ENCODE measurements around the gene SLC39A11.

The SLC39A11 gene

DNA sequence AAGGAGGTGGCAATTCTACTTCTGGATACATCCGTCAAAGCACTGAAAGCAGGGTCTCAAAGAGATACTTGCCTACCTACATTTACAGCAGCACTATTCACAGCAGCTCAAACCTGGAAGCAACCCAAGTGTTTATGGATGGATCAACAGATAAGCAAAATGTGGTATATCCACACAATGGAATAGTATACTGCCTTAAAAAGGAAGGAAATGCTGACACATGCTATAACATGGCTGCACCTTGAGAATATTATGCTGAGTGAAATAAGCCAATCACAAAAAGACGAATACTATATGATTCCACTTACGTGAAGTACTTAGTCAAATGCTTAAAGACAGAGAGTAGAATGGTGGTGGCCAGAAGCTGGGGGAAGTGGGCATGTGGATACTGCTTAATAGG, 336.2 kb downstream of the SLC39A11 start:
- TF ChIP-seq, protein P1, sequence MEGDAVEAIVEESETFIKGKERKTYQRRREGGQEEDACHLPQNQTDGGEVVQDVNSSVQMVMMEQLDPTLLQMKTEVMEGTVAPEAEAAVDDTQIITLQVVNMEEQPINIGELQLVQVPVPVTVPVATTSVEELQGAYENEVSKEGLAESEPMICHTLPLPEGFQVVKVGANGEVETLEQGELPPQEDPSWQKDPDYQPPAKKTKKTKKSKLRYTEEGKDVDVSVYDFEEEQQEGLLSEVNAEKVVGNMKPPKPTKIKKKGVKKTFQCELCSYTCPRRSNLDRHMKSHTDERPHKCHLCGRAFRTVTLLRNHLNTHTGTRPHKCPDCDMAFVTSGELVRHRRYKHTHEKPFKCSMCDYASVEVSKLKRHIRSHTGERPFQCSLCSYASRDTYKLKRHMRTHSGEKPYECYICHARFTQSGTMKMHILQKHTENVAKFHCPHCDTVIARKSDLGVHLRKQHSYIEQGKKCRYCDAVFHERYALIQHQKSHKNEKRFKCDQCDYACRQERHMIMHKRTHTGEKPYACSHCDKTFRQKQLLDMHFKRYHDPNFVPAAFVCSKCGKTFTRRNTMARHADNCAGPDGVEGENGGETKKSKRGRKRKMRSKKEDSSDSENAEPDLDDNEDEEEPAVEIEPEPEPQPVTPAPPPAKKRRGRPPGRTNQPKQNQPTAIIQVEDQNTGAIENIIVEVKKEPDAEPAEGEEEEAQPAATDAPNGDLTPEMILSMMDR (IDR thresholded peaks at IDR 0.05; ENCODE audit: low read depth, low read length), result no peak
- Histone ChIP-seq H3K27ac (no peak overlapping the region), H3K4me3 (ENCODE audit: low read depth, low read length) (no peak overlapping the region), H3K9me3 (ENCODE audit: severe bottlenecking) (peaks cover 4% of the 10 kb centered on the region), H3K36me3 (peaks cover 8% of the 10 kb centered on the region), H3K27me3 (ENCODE audit: insufficient read depth, low read depth, severe bottlenecking) (no peaks in the 10 kb centered on the region)
- no peak for DNase-seq

GRCh38 chr17:72754513-72754912, 338.0 kb downstream of the SLC39A11 start:
- TF ChIP-seq, protein P1 (IDR thresholded peaks at IDR 0.05; ENCODE audit: low read depth, low read length), result no peak
- no peak for DNase-seq

DNA sequence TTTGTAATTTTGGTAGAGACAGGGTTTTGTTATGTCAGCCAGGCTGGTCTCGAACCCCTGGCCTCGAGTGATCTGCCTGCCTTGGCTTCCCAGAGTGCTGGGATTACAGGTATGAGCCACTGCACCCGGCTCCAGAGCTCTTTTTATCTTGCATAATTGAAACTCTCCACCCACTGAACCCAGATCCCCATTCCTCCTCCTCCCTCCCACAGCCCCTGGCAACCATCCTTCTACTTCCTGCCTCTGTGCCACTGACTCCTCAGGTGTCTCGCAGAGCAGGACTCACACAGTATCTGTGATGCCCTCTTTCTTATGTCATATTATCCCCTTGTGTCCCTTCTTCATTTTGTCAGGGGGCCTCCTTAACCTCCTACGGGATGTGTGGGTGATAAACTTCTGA, 340.7 kb downstream of the SLC39A11 start:
- peaks cover 4% of the 10 kb centered on the region for H3K9me3 ChIP-seq (ENCODE audit: severe bottlenecking)
- no peak for DNase-seq
- H3K4me3 ChIP-seq (ENCODE audit: low read depth, low read length), result no peak overlapping the region
- H3K36me3 ChIP-seq, result peaks cover 11% of the 10 kb centered on the region
- no peaks in the 10 kb centered on the region for H3K27me3 ChIP-seq (ENCODE audit: insufficient read depth, low read depth, severe bottlenecking)
- TF ChIP-seq, protein P1 (IDR thresholded peaks at IDR 0.05; ENCODE audit: low read depth, low read length), result no peak
- no peak overlapping the region for H3K27ac ChIP-seq

More at GRCh38 chr17:72754513-72754912, 338.0 kb downstream of the SLC39A11 start:
- Histone ChIP-seq H3K27me3 (ENCODE audit: insufficient read depth, low read depth, severe bottlenecking) (no peaks in the 10 kb centered on the region), H3K4me3 (ENCODE audit: low read depth, low read length) (no peak overlapping the region), H3K27ac (no peak overlapping the region), H3K9me3 (ENCODE audit: severe bottlenecking) (peaks cover 4% of the 10 kb centered on the region), H3K36me3 (peaks cover 8% of the 10 kb centered on the region)

GRCh38 chr17:72749119-72749572, 343.3 kb downstream of the SLC39A11 start:
- Histone ChIP-seq H3K27ac (no peak overlapping the region), H3K27me3 (ENCODE audit: insufficient read depth, low read depth, severe bottlenecking) (no peaks in the 10 kb centered on the region), H3K9me3 (ENCODE audit: severe bottlenecking) (no peaks in the 10 kb centered on the region), H3K36me3 (peaks cover 4% of the 10 kb centered on the region; the same call in 1 of the 2 replicates), H3K4me3 (ENCODE audit: low read depth, low read length) (no peak overlapping the region)
- no peak for DNase-seq
- TF ChIP-seq, protein P1 (IDR thresholded peaks at IDR 0.05; ENCODE audit: low read depth, low read length), result no peak

DNA sequence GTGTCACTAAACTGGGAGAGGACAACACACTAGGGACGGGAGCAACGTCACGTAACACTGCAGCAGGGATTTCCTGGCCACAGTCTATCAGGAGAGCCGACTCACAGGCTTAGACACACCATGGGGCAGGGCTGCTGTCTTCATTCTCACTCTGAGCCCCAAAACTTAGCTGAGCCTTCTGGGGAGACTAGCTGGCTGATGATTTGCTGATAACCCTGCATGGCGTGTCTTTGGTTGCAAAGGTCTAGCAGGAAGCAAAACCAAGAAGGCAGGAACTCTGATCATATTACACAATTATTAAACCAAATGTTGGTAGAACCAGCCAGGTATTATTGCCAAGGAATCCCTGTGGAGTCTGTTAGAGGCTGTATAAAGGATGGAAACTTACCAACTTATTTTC, 345.0 kb downstream of the SLC39A11 start:
- Histone ChIP-seq H3K4me3 (ENCODE audit: low read depth, low read length) (no peak overlapping the region), H3K9me3 (ENCODE audit: severe bottlenecking) (no peaks in the 10 kb centered on the region), H3K36me3 (peaks cover 4% of the 10 kb centered on the region; the same call in 1 of the 2 replicates), H3K27ac (no peak overlapping the region), H3K27me3 (ENCODE audit: insufficient read depth, low read depth, severe bottlenecking) (no peaks in the 10 kb centered on the region)
- TF ChIP-seq, protein P1 (IDR thresholded peaks at IDR 0.05; ENCODE audit: low read depth, low read length), result no peak
- no peak for DNase-seq

DNA sequence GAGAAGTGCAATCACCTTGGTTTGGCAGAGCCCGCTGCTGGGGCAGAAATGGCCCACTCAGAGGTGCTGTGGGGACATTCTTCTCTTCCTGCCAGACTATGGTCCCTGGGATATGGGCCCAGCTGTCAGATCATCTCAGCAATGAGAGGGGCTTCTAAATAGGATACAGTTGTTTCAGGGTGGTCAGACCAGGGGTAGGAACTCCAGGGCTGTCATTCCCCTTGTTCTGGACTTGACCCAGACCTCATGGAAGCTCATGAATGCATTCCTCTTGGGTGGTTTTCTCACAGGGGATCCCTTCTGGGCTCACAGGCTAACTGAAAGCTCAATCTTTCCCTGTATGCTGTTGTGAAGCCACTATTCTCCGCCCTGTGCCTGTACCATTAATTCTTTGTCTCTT, 347.2 kb downstream of the SLC39A11 start:
- H3K4me3 ChIP-seq (ENCODE audit: low read depth, low read length), result no peak overlapping the region
- DNase-seq, result no peak
- no peaks in the 10 kb centered on the region for H3K9me3 ChIP-seq (ENCODE audit: severe bottlenecking)
- H3K36me3 ChIP-seq, result peaks cover 4% of the 10 kb centered on the region
- H3K27me3 ChIP-seq (ENCODE audit: insufficient read depth, low read depth, severe bottlenecking), result no peaks in the 10 kb centered on the region
- no peak overlapping the region for H3K27ac ChIP-seq
- TF ChIP-seq, protein P1 (IDR thresholded peaks at IDR 0.05; ENCODE audit: low read depth, low read length), result no peak

Data from WERI-Rb-1 (cell line).